IMR-90 (cell line): ENCODE measurements around the gene CGA. TPM values are rescaled to one million over a fixed set of nuclear protein-coding genes. Genes with fewer than 3 reads are reported as not detected.

Experiments used
- ATAC-seq: fragments of 200-7000 bp; cut with Tn5 transposase; 2 replicates; pipeline ENCODE4 v1.9.1; 2020; ENCODE audit warnings: low read depth, mild to moderate bottlenecking, moderate library complexity
- BruUV-seq: library from RNA; stranded (reverse); fragments of 400-500 nt; replicated peaks from 2 replicates; lab custom pipeline; 2021; lab: Mats Ljungman, UMichigan
- CTCF ChIA-PET: fragments of 300-600 bp; formaldehyde crosslinking; extraction: SDS; loops from one replicate; lab custom pipeline; 2021; ENCODE audit warnings: antibody characterized with exemption; lab: Yijun Ruan, JAX
- POLR2A ChIA-PET: fragments of 300-600 bp; sonication (Branson Sonifier 250); formaldehyde crosslinking; loops from one replicate; lab custom pipeline; 2022; ENCODE audit warnings: antibody characterized with exemption; ENCODE audit not compliant: unreplicated experiment; lab: Charles Lee
- DNase-seq: peaks from one replicate; pipeline ENCODE4 v3.0.0; 2013
- H2AFZ ChIP-seq: replicated peaks from 2 replicates; pipeline ENCODE3; 2013; ENCODE audit warnings: low read length, mild to moderate bottlenecking; ENCODE audit not compliant: poor library complexity
- H2AK5ac ChIP-seq: 2 replicates; pipeline ENCODE4 v1.6.1; 2013; ENCODE audit warnings: low read depth, low read length, inconsistent platforms
- H2AK9ac ChIP-seq: replicated peaks from 2 replicates; pipeline ENCODE3; 2013; ENCODE audit warnings: mild to moderate bottlenecking, low read depth, low read length, moderate library complexity; ENCODE audit not compliant: poor library complexity
- H2BK120ac ChIP-seq: 2 replicates; pipeline ENCODE4 v1.6.1; 2013; ENCODE audit warnings: low read depth, low read length, inconsistent platforms
- H2BK15ac ChIP-seq: 3 replicates; pipeline ENCODE4 v1.6.1; 2013; ENCODE audit warnings: low read depth, low read length, inconsistent platforms
- H2BK20ac ChIP-seq: 2 replicates; pipeline ENCODE4 v1.6.1; 2013; ENCODE audit warnings: low read depth, mild to moderate bottlenecking, inconsistent platforms, low read length, moderate library complexity
- H2BK5ac ChIP-seq: 2 replicates; pipeline ENCODE4 v1.6.1; 2013; ENCODE audit warnings: mild to moderate bottlenecking, low read depth, low read length, inconsistent platforms; ENCODE audit not compliant: poor library complexity, severe bottlenecking
- H3K14ac ChIP-seq: replicated peaks from 2 replicates; pipeline ENCODE4 v1.6.1; 2013; ENCODE audit warnings: low read depth, low read length, inconsistent platforms
- H3K18ac ChIP-seq: 2 replicates; pipeline ENCODE4 v1.6.1; 2013; ENCODE audit warnings: low read depth, low read length, control low read depth
- H3K23ac ChIP-seq: 2 replicates; pipeline ENCODE4 v1.6.1; 2013; ENCODE audit warnings: low read depth, low read length, inconsistent platforms
- H3K27ac ChIP-seq: 2 replicates; pipeline ENCODE4 v1.5.1; 2013; ENCODE audit warnings: mild to moderate bottlenecking, control low read depth, low read length; ENCODE audit not compliant: insufficient read depth
- H3K27me3 ChIP-seq: 2 replicates; pipeline ENCODE4 v1.6.1; 2013; ENCODE audit warnings: low read length; ENCODE audit not compliant: control insufficient read depth, insufficient read depth
- H3K36me3 ChIP-seq: 2 replicates; pipeline ENCODE4 v1.6.1; 2013; ENCODE audit warnings: low read length, mixed read lengths; ENCODE audit not compliant: control insufficient read depth, insufficient read depth
- H3K4ac ChIP-seq: 2 replicates; pipeline ENCODE4 v1.6.1; 2013; ENCODE audit warnings: low read depth, low read length, inconsistent platforms
- H3K4me1 ChIP-seq: 2 replicates; pipeline ENCODE4 v1.6.1; 2013; ENCODE audit warnings: low read length, mixed read lengths; ENCODE audit not compliant: control insufficient read depth, insufficient read depth
- H3K4me2 ChIP-seq: 2 replicates; pipeline ENCODE4 v1.6.1; 2013; ENCODE audit warnings: low read depth, mild to moderate bottlenecking, control low read depth, low read length, moderate library complexity
- H3K4me3 ChIP-seq: 2 replicates; pipeline ENCODE4 v1.5.1; 2013; ENCODE audit warnings: low read depth, mild to moderate bottlenecking, control low read depth, low read length, moderate library complexity; ENCODE audit not compliant: insufficient read depth
- H3K56ac ChIP-seq: 2 replicates; pipeline ENCODE4 v1.6.1; 2013; ENCODE audit warnings: low read length, inconsistent platforms; ENCODE audit not compliant: insufficient read depth; ENCODE audit errors: extremely low read depth
- H3K79me1 ChIP-seq, 2 experiments: 2 replicates each; pipeline ENCODE4 v1.6.1; 2013; ENCODE audit warnings: low read length in 2 of 2, inconsistent platforms in 1 of 2, low read depth in 1 of 2
- H3K9ac ChIP-seq: 2 replicates; pipeline ENCODE4 v1.6.1; 2013; ENCODE audit warnings: low read depth, low read length, control low read depth
- H3K9me1 ChIP-seq: 2 replicates; pipeline ENCODE4 v1.6.1; 2013; ENCODE audit warnings: low read length, inconsistent platforms; ENCODE audit not compliant: insufficient read depth
- H3K9me3 ChIP-seq: 2 replicates; pipeline ENCODE4 v1.6.1; 2013; ENCODE audit warnings: low read length; ENCODE audit not compliant: control insufficient read depth, insufficient read depth
- H4K20me1 ChIP-seq: 2 replicates; pipeline ENCODE4 v1.6.1; 2013; ENCODE audit warnings: low read length, inconsistent platforms; ENCODE audit not compliant: insufficient read depth
- H4K5ac ChIP-seq: 2 replicates; pipeline ENCODE4 v1.6.1; 2013; ENCODE audit warnings: mild to moderate bottlenecking, low read depth, low read length, control low read depth
- H4K8ac ChIP-seq, 2 experiments: 2 replicates each; pipeline ENCODE4 v1.6.1; 2013; ENCODE audit warnings: low read depth in 2 of 2, low read length in 2 of 2, control low read depth in 1 of 2, inconsistent platforms in 1 of 2
- H4K91ac ChIP-seq: 2 replicates; pipeline ENCODE4 v1.6.1; 2013; ENCODE audit warnings: low read depth, low read length, inconsistent platforms; ENCODE audit not compliant: insufficient read depth
- MAZ ChIP-seq: IDR thresholded peaks from 2 replicates; pipeline ENCODE4 v1.6.1; 2012; ENCODE audit warnings: low read depth, mild to moderate bottlenecking, low read length, improper control_type of control experiment, moderate library complexity, borderline replicate concordance
- POLR2A ChIP-seq: IDR thresholded peaks from 2 replicates; pipeline ENCODE4 v1.6.1; 2012; ENCODE audit warnings: mild to moderate bottlenecking, low read depth, low read length
- WGBS, 2 experiments: methylation state at CpG; one replicate each; pipeline versions ENCODE4 v1.1.5 to v1.1.7; 2013; ENCODE audit warnings: missing lambda C conversion rate in 2 of 2; ENCODE audit not compliant: insufficient read length in 1 of 2; ENCODE audit errors: extremely low coverage in 2 of 2; 5-methylcytosine and 5-hydroxymethylcytosine counted together
- dilution Hi-C: fragments of 300-500 bp; cut with HindIII; formaldehyde crosslinking; loops from one replicate; pipeline ENCODE4 v1.14.3; 2018; ENCODE audit warnings: low sequenced_read_pairs; ENCODE audit not compliant: unreplicated experiment
- in situ Hi-C: fragments of 300-500 bp; cut with MboI; formaldehyde crosslinking; loops from 3 replicates; pipeline ENCODE4 v1.14.3; 2019; ENCODE audit warnings: low sequenced_read_pairs, inconsistent platforms, mixed read lengths
- intact Hi-C: fragments of 100-400 bp; cut with micrococcal nuclease; formaldehyde crosslinking; loops from 2 replicates; pipeline ENCODE4 v1.10.0; 2022
- polyA plus RNA-seq, 3 experiments: library from polyadenylated mRNA; depleted of rRNA; stranded (reverse); fragments of >200 nt; gene quantifications; 2 replicates each; pipeline ENCODE4 v1.2.3, GENCODE V29; 2012; ENCODE audit warnings: low replicate concordance in 1 of 3
- total RNA-seq: library from RNA; depleted of rRNA; stranded (reverse); fragments of >200 nt; gene quantifications from 2 replicates; pipeline ENCODE4 v1.2.3, GENCODE V29; 2012

The CGA gene
- total and polyA plus RNA-seq, 2 of the 4 experiments (the other 2 are of a cell fraction): 0.15 TPM; not detected in 1

GRCh38 chr6:87088076-87088475 is 6.8 kb downstream of the CGA start:
- H3K9ac ChIP-seq: no peak overlapping the region
- WGBS, 2 experiments: 80% methylated on average over 1 of the region's 4 CpGs; no CpG with 5 or more reads in 1 of the 2 experiments
- dilution Hi-C loops (no loop called here), in situ Hi-C loops (no loop called here), intact Hi-C loops (no loop called here)
- no peaks in the 10 kb centered on the region for H3K9me1 ChIP-seq
- TF ChIP-seq MAZ (no peak), POLR2A (no peak)
- H4K20me1 ChIP-seq: no peaks in the 10 kb centered on the region
- no peak overlapping the region for H2AFZ ChIP-seq
- POLR2A ChIA-PET: no interaction called here
- no peak overlapping the region for H2BK5ac ChIP-seq
- DNase-seq (no peak), ATAC-seq (no peak)
- H3K14ac ChIP-seq: no peak overlapping the region
- H4K91ac ChIP-seq: no peak overlapping the region
- H3K4me1 ChIP-seq: no peaks in the 10 kb centered on the region
- H3K4me2 ChIP-seq: no peak overlapping the region
- H3K4me3 ChIP-seq: no peak overlapping the region
- no peak overlapping the region for H4K8ac ChIP-seq
- H2AK9ac ChIP-seq: no peak overlapping the region
- H3K36me3 ChIP-seq: no peaks in the 10 kb centered on the region
- no peak overlapping the region for H2BK120ac ChIP-seq
- no peak overlapping the region for H3K4ac ChIP-seq
- H2BK15ac ChIP-seq: no peak overlapping the region
- H3K18ac ChIP-seq: no peak overlapping the region
- no TSS peak for BruUV-seq
- CTCF ChIA-PET: interaction anchor here (0.7 to 1.8 kb wide), 4 partner anchors 9 to 1774 kb away, joined by 4 to 13 read pairs (median 8); no protein-coding TSS in a partner anchor
- peaks cover 2% of the 10 kb centered on the region; the same call in 1 of the 2 replicates for H3K27me3 ChIP-seq
- no peak overlapping the region for H3K23ac ChIP-seq
- H3K79me1 ChIP-seq: no peaks in the 10 kb centered on the region
- H3K9me3 ChIP-seq: no peaks in the 10 kb centered on the region
- no peak overlapping the region for H2AK5ac ChIP-seq
- H3K27ac ChIP-seq: no peak overlapping the region
- no peak overlapping the region for H2BK20ac ChIP-seq
- H3K56ac ChIP-seq: no peak overlapping the region
- no peak overlapping the region for H4K5ac ChIP-seq
